ENCODE data around the gene XIRP1.

- TF ChIP-seq POLR2A (IDR thresholded peaks at IDR 0.05; ENCODE audit: low read length) (no peak), GATA1 (IDR thresholded peaks at IDR 0.05; ENCODE audit: low read depth, low read length) (no peak)
Measured at GRCh38 chr3:39221141-39221530, 28.7 kb upstream of the XIRP1 start.

All from erythroblast (primary cell).